Activated naive CD8-positive, alpha-beta T cell treated with anti-CD3 and anti-CD28 coated beads for 36 hours (primary cell): Measurements from ENCODE around the gene VTI1B. TPM values are rescaled to one million over a fixed set of nuclear protein-coding genes. Genes with fewer than 3 reads are reported as not detected.

Experiments used
- DNase-seq: peaks from one replicate; pipeline ENCODE4 v3.0.0; 2021
- H3K27ac Mint-ChIP-seq: one replicate; pipeline ENCODE4 v1.8.0; 2022; ENCODE audit warnings: mild to moderate bottlenecking, moderate library complexity, mixed read lengths
- H3K27me3 Mint-ChIP-seq: one replicate; pipeline ENCODE4 v1.8.0; 2022; ENCODE audit warnings: mild to moderate bottlenecking, mixed read lengths
- H3K36me3 Mint-ChIP-seq: one replicate; pipeline ENCODE4 v1.8.0; 2021; ENCODE audit warnings: mild to moderate bottlenecking, mixed read lengths
- H3K4me1 Mint-ChIP-seq: one replicate; pipeline ENCODE4 v1.8.0; 2021; ENCODE audit warnings: mixed read lengths
- H3K4me3 Mint-ChIP-seq: one replicate; pipeline ENCODE4 v1.8.0; 2022; ENCODE audit warnings: mild to moderate bottlenecking, moderate library complexity, mixed read lengths
- H3K9me3 Mint-ChIP-seq: one replicate; pipeline ENCODE4 v1.8.0; 2022; ENCODE audit warnings: mixed read lengths
- total RNA-seq, 2 experiments: library from RNA; stranded (reverse); gene quantifications; one replicate each; pipeline ENCODE4 v1.2.3, GENCODE V29; 2021

Gene VTI1B
- total RNA-seq, 2 experiments from 2014 or later: 70.7 to 72.5 TPM

DNA sequence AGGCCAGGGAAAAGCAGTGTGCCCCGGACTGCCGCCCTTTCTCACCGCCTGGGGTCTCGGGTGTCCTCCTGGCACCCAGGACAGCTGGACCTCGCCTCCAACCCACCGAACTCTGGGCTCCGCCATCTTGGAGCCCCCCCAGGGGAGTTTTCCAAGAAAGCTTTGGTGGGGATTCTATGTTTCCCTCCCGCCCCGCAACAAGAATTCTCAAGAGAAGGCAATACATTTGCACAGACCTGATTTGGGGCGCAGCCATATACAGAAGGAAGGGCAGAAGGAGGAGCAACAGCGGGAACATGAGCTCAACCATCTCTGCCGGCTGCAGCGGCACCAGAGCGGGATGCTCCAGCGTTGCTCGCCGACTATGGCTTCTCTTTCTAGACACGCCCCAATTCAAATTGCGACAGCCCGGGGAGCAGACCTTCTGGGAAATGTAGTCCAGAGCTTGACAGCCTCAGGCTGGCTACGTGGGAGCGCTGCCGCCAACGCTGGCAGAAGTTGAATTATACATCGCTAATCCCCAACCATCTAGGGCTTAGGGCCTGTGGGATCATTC, 21.0 kb upstream of the VTI1B start, which contains the start of gene RDH11:
TSS of gene RDH11 (minus strand) at position 371 of the 556 bp plus-strand sequence. CDS start at position 310, 61 bp downstream.
- peak within 1 kb of the TSS; percentile 97 for H3K27ac Mint-ChIP-seq
- H3K27me3 Mint-ChIP-seq: no peaks in the 10 kb centered on the region
- H3K4me1 Mint-ChIP-seq: peaks cover 25% of the 10 kb centered on the region
- H3K4me3 Mint-ChIP-seq: peak within 1 kb of the TSS; percentile 92
- no peaks in the 10 kb centered on the region for H3K9me3 Mint-ChIP-seq
- DNase-seq: peak; percentile 83
- H3K36me3 Mint-ChIP-seq: peaks cover 20% of the 10 kb centered on the region

DNA sequence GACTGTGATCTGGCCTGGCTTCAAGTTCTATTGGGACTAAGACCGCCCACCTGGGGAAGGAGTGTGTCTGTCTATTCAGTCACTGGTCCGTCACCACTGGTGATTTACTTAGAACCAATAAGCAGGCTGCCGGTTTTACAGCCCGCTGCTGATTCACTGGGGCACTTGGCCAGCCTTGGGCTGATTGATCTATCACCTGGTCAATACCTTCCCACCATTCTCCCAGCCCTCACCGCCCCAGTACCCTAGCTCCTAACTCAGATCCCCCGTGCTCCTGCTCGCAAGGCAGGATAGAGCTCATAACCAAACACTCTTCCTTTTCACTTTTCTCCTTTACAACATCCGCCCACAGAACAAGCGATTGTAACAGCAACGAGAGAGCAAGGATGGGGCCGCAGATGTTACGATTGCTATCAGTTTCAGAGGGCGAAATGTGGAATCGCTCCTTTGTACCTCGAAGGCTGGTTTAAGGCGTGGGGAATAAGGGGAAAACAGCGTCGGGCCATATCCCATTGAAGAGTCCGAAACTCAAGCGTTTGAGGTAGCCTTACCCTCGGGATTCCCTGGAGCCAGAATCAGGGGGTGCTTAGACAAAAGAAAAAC, 20.5 kb upstream of the VTI1B start:
- peak; percentile 80 for DNase-seq
- Mint-ChIP-seq H3K9me3 (no peaks in the 10 kb centered on the region), H3K27ac (peak overlapping the region; percentile 97), H3K4me3 (peak overlapping the region; percentile 92), H3K36me3 (peaks cover 21% of the 10 kb centered on the region), H3K4me1 (peaks cover 29% of the 10 kb centered on the region), H3K27me3 (no peaks in the 10 kb centered on the region)

DNA sequence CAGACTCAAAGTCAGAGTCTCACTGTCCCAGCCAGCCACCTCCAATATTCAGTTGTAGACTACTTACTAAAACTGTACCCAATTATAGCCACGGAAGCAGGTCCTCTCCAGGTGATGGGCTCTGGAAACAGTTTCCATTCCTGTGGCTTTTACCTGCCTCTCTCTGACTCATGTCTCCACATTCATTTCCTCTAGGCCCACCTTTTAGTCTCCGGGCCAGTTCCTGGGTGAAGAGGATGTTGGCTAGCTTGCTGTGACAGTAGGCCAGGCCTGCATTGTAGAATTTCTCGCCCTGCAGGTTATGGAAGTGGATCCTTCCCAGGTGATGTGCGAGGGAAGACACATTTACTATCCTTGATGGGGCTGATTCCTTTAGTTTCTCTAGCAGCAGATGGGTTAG, 15.6 kb upstream of the VTI1B start:
- H3K27me3 Mint-ChIP-seq: no peaks in the 10 kb centered on the region
- H3K9me3 Mint-ChIP-seq: no peaks in the 10 kb centered on the region
- DNase-seq: no peak
- H3K36me3 Mint-ChIP-seq: peaks cover 52% of the 10 kb centered on the region
- no peak overlapping the region for H3K4me3 Mint-ChIP-seq
- H3K27ac Mint-ChIP-seq: no peak overlapping the region
- peaks cover 26% of the 10 kb centered on the region for H3K4me1 Mint-ChIP-seq

DNA sequence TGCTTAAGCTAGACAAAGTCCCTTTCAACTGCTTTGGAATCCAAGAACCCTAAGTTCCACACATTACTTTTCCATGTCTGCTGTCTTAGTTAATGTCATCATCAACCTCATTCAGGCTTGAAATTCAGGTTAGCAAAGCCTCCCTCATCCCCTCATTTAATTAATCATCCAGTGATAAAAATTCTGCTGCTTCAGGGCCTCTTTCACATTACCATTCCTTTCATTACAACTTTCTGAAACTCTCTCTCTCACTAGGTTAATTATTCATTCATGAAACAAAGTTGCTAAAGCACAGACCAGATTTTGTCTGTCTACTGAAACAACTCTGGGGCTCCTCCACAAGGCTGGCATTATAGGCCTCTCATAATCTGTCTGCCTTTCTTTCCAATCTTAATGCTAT, 9.4 kb upstream of the VTI1B start:
- peaks cover 24% of the 10 kb centered on the region for H3K4me1 Mint-ChIP-seq
- H3K36me3 Mint-ChIP-seq: peaks cover 42% of the 10 kb centered on the region
- H3K27me3 Mint-ChIP-seq: no peaks in the 10 kb centered on the region
- DNase-seq: no peak
- peak overlapping the region; percentile 51 for H3K27ac Mint-ChIP-seq
- no peak overlapping the region for H3K4me3 Mint-ChIP-seq
- H3K9me3 Mint-ChIP-seq: no peaks in the 10 kb centered on the region

DNA sequence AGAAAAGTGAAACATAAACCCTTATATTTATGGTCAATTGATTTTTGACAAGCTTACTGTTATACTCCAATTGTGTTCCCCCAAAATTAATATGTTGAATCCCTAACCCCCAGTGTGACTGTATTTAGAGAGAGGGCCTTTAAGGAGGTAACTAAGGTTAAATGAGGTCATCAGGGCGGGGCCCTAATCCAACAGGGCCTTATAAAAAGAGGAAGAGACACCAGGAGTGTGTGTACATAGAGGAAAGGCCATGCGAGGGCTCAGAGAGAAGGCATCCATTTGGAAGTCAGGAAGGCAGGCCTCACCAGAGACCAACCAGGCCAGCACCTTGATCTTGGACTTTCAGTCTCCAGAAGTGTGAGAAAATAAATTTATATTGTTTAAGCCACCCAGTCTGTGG, 6.5 kb upstream of the VTI1B start:
- no peaks in the 10 kb centered on the region for H3K27me3 Mint-ChIP-seq
- H3K4me3 Mint-ChIP-seq: no peak overlapping the region
- no peaks in the 10 kb centered on the region for H3K9me3 Mint-ChIP-seq
- H3K36me3 Mint-ChIP-seq: peaks cover 39% of the 10 kb centered on the region
- H3K27ac Mint-ChIP-seq: no peak overlapping the region
- no peak for DNase-seq
- H3K4me1 Mint-ChIP-seq: peaks cover 24% of the 10 kb centered on the region

DNA sequence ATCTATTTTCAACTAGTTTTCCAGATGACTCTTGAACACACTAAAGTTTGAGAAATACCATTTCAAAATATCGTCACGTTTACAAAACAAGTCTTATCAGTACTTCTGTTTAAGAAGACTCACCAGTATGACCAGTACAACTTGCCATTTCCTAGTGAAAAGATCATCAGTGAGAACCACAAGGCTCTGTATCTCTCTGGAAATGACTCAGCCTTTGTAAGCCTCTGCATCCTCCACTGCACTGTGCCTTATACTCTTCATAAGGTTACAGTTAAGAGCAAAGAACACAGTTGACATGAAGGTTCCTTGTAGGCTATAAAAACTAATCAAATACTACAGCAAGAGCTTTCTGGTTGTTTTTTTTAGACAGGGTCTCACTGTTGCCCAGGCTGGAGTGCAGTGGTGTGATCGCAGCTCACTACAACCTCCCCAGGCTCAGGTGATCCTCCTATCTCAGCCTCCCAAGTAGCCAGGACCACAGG, 5.7 kb upstream of the VTI1B start:
- Mint-ChIP-seq H3K27me3 (no peaks in the 10 kb centered on the region), H3K4me1 (peaks cover 27% of the 10 kb centered on the region), H3K27ac (no peak overlapping the region), H3K36me3 (peaks cover 37% of the 10 kb centered on the region), H3K4me3 (no peak overlapping the region), H3K9me3 (no peaks in the 10 kb centered on the region)
- no peak for DNase-seq

DNA sequence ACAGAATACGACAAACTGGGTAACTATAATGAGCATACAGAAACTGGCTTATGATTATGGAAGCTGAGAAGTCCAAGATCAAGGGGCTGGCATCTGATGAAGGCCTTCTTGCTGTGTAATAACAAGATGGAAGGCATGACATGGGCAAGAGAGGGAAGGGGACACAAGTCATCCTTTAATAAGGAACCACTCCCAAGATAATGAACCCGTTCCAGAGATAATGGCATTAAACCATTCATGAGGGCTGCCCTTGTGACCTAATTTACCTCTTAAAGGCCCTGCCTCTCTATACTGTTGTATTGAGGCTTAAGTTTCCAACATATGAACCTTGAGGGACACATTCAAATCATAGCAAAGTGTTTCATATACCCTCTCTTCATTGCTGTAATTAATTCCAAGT, 4.6 kb upstream of the VTI1B start:
- H3K36me3 Mint-ChIP-seq: peaks cover 34% of the 10 kb centered on the region
- no peak overlapping the region for H3K4me3 Mint-ChIP-seq
- no peaks in the 10 kb centered on the region for H3K9me3 Mint-ChIP-seq
- DNase-seq: no peak
- H3K4me1 Mint-ChIP-seq: peaks cover 23% of the 10 kb centered on the region
- H3K27me3 Mint-ChIP-seq: no peaks in the 10 kb centered on the region
- no peak overlapping the region for H3K27ac Mint-ChIP-seq

DNA sequence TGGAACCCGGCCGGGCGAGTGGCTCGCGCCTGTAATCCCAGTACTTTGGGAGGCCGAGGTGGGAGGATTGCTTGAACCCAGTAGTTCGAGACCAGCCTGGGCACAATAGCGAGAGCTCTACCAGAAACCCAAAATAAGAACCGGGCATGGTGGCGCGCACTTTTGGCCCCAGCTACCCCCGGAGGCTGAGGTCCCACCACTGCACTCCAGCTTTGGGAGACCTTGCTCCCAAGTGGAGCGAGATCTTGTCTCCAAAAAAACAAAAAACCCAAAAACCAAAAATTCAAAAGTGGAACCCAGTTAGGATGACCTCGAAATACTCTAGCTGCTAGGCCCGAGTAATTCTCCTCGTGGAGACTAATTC, 769 bp upstream of the VTI1B start:
- Mint-ChIP-seq H3K9me3 (no peaks in the 10 kb centered on the region), H3K27me3 (no peaks in the 10 kb centered on the region), H3K4me1 (peaks cover 26% of the 10 kb centered on the region), H3K36me3 (peaks cover 19% of the 10 kb centered on the region), H3K27ac (peak overlapping the region; percentile 81), H3K4me3 (peak overlapping the region; percentile 81)
- no peak for DNase-seq

DNA sequence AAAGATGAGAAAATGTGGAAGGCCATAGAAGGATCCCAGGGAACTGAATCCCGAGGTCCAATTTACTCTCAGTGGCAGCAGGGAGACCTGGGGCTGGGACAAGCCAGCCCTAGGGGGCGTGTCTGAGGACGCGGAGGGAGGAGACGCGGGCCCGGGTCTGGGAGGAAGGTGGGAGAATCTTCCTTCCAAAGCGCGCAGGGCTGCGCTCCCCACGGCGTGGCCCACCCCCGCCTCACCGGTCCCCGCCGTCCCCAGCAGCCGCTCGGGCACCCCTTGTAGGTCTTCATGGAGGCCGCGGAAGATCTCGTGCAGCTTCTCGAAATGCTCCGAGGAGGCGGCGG, 323 bp downstream of the VTI1B start:
- peak; percentile 58 for DNase-seq
- Mint-ChIP-seq H3K9me3 (no peaks in the 10 kb centered on the region), H3K27ac (peak overlapping the region; percentile 76), H3K4me1 (peaks cover 28% of the 10 kb centered on the region), H3K36me3 (peaks cover 19% of the 10 kb centered on the region), H3K27me3 (no peaks in the 10 kb centered on the region), H3K4me3 (peak overlapping the region; percentile 81)

DNA sequence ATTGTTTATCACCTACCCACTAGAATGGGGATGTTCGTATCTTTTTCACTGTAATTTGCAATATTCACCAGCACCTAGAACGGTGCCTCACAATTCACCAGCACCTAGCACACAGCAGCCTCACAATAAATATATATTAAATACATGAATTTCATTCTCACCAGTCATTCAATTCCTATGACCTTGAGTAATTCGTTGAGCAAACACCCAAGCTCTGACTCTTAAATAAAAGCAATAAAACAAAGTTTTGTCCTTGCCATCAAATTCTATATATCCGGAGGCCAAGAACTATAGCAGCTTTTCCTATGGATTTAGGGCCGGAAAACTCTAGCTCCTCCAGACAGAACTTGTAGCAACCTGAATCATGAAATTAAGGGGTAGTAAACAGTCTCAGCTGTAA, 981 bp downstream of the VTI1B start:
- Mint-ChIP-seq H3K27me3 (no peaks in the 10 kb centered on the region), H3K27ac (no peak overlapping the region), H3K4me3 (peak overlapping the region; percentile 81), H3K4me1 (peaks cover 35% of the 10 kb centered on the region), H3K9me3 (no peaks in the 10 kb centered on the region), H3K36me3 (peaks cover 19% of the 10 kb centered on the region)
- no peak for DNase-seq

DNA sequence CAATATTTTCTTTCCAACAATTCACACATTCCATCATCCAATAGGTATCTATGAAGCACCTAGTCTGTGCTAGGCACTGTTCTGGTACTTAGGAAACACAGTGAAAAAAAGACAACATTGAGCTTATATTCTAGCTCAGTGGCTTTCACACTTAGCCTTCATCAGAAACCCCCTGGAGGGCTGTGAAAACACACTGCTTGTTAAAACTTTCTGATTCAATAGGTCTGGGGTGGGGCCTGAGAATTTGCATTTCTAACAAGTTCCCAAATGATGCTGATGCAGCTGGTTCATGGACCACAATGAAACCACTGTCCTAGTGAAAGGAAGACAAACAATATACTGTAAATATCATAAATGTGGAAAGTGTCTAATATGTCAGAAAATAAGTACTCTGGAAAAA, 5.9 kb downstream of the VTI1B start:
- Mint-ChIP-seq H3K4me3 (no peak overlapping the region), H3K9me3 (no peaks in the 10 kb centered on the region), H3K27me3 (no peaks in the 10 kb centered on the region), H3K36me3 (peaks cover 2% of the 10 kb centered on the region), H3K27ac (no peak overlapping the region), H3K4me1 (peaks cover 56% of the 10 kb centered on the region)
- DNase-seq: no peak

DNA sequence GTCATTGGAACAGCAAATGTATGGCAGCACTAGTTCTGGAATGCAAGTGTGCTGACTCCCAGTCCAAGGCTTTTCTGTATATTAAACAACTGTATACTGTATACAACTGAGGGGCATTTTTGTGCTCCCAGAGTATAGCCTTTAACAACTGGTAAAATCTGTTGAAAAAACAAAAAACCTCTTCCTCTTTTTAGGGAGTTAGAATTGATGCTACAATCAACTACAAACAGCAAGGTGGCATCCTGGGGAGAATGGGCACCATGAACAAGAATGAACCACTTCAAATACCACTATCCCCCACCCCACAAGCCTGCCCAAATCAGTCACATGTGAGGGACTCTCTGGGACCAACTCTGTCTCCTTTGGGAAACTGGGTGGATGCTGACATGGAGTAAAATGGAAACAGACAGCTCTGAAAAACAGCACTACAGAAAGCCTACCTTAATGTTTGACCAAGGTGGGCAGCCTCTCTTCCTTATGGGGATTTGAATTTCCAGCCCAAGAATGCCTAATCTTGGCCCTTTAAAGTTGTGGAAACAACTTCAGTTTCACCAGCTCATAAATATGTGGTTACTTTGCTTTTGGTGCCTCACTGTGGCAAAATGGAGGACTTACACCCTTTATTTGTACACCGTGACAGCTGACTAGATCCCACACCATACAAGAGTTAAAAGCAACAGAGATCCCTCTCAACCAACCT, 7.5 kb downstream of the VTI1B start:
- Mint-ChIP-seq H3K4me1 (peaks cover 46% of the 10 kb centered on the region), H3K27me3 (no peaks in the 10 kb centered on the region), H3K9me3 (no peaks in the 10 kb centered on the region), H3K36me3 (peaks cover 5% of the 10 kb centered on the region), H3K27ac (peak overlapping the region; percentile 63), H3K4me3 (no peak overlapping the region)
- DNase-seq: no peak

DNA sequence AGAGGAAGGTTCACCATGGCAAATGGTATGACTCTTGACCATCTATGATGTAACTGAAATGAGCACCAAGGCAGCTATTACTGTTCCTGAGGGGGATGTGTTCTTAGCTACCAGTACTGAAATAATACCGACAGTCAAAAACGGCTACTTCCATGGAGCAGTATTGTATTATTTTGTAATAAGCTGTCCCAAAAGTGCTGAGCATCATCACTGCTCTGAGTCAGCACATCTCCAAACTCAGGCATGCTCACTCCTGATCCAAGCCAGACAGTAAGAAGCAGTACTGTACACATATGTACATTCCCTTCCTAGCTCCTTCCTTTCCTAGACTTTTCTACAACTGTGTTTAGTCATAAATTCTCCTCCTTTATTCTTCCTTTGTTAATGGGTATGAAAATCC, 8.6 kb downstream of the VTI1B start:
- no peaks in the 10 kb centered on the region for H3K9me3 Mint-ChIP-seq
- H3K4me1 Mint-ChIP-seq: peaks cover 46% of the 10 kb centered on the region
- H3K27ac Mint-ChIP-seq: no peak overlapping the region
- H3K4me3 Mint-ChIP-seq: no peak overlapping the region
- DNase-seq: no peak
- peaks cover 5% of the 10 kb centered on the region for H3K36me3 Mint-ChIP-seq
- no peaks in the 10 kb centered on the region for H3K27me3 Mint-ChIP-seq

DNA sequence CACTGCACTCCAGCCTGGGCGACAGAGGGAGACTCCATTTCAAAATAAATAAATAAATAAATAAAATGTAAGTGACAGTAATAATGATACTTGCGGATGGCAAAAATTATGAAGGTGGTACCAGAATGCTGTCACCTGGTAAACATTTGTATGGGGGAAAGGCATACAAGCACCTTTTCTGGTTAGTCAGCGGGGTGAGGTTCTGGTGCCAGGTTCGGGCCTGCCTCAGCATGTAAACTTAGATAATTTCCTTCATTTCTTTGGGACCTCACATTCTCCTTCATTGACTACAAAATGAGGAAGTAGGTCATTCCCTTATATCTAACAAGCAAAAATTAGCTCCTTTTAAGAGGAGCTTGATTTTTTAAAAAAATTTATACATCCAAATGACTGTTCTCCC, 10.8 kb downstream of the VTI1B start:
- Mint-ChIP-seq H3K36me3 (peaks cover 5% of the 10 kb centered on the region), H3K9me3 (no peaks in the 10 kb centered on the region), H3K27me3 (no peaks in the 10 kb centered on the region), H3K4me3 (no peak overlapping the region), H3K4me1 (peaks cover 30% of the 10 kb centered on the region), H3K27ac (no peak overlapping the region)
- no peak for DNase-seq

DNA sequence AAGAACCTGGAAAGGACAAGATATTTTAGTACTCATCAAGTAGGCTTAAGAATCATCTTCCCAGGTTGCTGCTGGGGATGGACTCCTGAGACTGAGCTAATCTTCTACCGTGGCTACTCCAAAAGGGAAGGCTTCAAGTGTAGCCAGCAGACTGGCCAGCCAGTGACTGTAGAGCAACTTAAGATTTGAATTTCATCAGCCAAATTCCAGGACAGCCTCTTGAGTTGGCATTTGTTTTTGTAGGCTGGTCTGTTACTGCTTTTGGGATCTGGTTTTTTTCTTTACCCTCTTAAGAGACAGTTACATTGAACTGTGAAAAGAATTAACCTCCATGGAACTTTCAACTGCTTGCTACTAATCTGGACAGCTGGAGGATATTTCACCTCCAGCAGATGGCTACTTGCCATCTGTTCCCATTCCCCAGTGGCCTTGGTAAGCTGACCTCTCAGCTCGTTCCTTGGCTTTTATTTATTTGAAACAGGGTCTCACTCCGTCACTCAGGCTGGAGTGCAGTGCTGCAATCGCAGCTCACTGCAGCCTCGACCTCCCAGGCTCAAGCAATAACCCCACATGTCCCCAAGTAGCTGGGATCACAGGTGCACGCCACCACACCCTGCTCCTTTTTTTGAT, 20.7 kb downstream of the VTI1B start:
- peaks cover 13% of the 10 kb centered on the region for H3K36me3 Mint-ChIP-seq
- no peaks in the 10 kb centered on the region for H3K4me1 Mint-ChIP-seq
- no peaks in the 10 kb centered on the region for H3K9me3 Mint-ChIP-seq
- no peak for DNase-seq
- no peak overlapping the region for H3K4me3 Mint-ChIP-seq
- H3K27ac Mint-ChIP-seq: no peak overlapping the region
- no peaks in the 10 kb centered on the region for H3K27me3 Mint-ChIP-seq
